Muscle layer of duodenum (tissue), 2 donors: ENCODE measurements around the gene SOX6.
A peak's percentile ranks its signal among the peaks of the same experiment; 100 is the strongest.

Source experiments
- H3K27ac ChIP-seq: one replicate; pipeline ENCODE4 v1.7.0; 2013; ENCODE audit warnings: mild to moderate bottlenecking, low read length
- H3K27me3 ChIP-seq: one replicate; pipeline ENCODE4 v1.7.0; 2013; ENCODE audit warnings: low read depth, mild to moderate bottlenecking, control low read depth, low read length
- H3K36me3 ChIP-seq, 2 donors: one replicate each; pipeline ENCODE4 v1.7.0; 2013; ENCODE audit warnings: low read length in 2 of 2, control low read depth in 1 of 2, mild to moderate bottlenecking in 1 of 2; ENCODE audit not compliant: insufficient read depth in 2 of 2, control insufficient read depth in 1 of 2
- H3K4me1 ChIP-seq, 2 donors: one replicate each; pipeline ENCODE4 v1.7.0; 2013; ENCODE audit warnings: low read length in 2 of 2, mild to moderate bottlenecking in 2 of 2, control low read depth in 1 of 2, moderate library complexity in 1 of 2; ENCODE audit not compliant: insufficient read depth in 2 of 2, control insufficient read depth in 1 of 2
- H3K4me3 ChIP-seq, 2 donors: one replicate each; pipeline ENCODE4 v1.7.0; 2013; ENCODE audit warnings: low read length in 2 of 2, low read depth in 1 of 2, mild to moderate bottlenecking in 1 of 2
- H3K9me3 ChIP-seq, 2 donors: one replicate each; pipeline ENCODE4 v1.7.0; 2013; ENCODE audit warnings: low read length in 2 of 2, control low read depth in 1 of 2, mild to moderate bottlenecking in 1 of 2; ENCODE audit not compliant: control insufficient read depth in 1 of 2
- donor health status: healthy.

The SOX6 gene

DNA sequence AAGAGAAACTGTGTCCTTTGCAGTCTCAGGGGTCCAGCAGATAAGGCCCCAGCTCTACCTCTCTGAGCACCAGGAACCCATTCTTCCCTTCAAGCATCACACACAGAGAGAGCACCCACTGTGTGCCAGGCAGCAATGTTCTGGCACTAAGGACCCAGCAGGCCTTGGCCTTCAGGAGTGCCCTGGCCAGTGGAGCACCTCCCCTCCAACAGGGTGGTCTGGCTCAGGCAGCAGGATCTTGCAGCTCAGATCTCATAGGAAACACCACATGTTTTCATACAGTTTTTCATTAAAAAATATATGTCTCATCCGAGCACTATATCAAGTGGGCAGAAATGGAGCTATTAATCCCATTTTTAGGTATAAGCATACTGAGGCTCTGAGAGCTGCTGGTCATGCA lies 410.6 kb downstream of the SOX6 start:
- Histone ChIP-seq H3K4me3 (no peak overlapping the region), H3K4me1 (no peaks in the 10 kb centered on the region), H3K36me3 (no peaks in the 10 kb centered on the region), H3K27ac (no peak overlapping the region), H3K9me3 (peaks cover 0 to 4% of the 10 kb centered on the region in 2 donors), H3K27me3 (no peaks in the 10 kb centered on the region)

DNA sequence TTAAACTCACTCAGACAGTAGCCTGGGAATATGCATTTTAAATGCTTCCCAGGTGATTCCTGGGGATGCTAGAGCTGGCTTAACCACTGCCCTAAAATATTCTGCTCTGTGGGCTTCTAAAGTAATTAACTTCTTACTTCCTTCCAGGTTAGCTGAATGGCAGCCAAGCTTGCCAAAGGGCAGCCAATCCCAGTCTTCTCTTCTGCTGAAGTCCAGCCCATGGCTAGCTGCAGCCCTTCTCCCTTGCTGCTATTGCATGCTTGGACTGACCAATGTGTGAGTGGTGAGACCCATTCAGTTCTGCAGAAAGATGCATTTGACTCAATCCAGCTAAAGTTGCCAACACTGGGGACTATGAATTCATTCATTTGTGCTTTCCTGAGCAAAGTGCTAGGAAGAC lies 411.9 kb downstream of the SOX6 start:
- Histone ChIP-seq H3K4me1 (no peaks in the 10 kb centered on the region), H3K27me3 (no peaks in the 10 kb centered on the region), H3K9me3 (peaks cover 0 to 4% of the 10 kb centered on the region in 2 donors), H3K36me3 (no peaks in the 10 kb centered on the region), H3K4me3 (no peak overlapping the region), H3K27ac (no peak overlapping the region)

DNA sequence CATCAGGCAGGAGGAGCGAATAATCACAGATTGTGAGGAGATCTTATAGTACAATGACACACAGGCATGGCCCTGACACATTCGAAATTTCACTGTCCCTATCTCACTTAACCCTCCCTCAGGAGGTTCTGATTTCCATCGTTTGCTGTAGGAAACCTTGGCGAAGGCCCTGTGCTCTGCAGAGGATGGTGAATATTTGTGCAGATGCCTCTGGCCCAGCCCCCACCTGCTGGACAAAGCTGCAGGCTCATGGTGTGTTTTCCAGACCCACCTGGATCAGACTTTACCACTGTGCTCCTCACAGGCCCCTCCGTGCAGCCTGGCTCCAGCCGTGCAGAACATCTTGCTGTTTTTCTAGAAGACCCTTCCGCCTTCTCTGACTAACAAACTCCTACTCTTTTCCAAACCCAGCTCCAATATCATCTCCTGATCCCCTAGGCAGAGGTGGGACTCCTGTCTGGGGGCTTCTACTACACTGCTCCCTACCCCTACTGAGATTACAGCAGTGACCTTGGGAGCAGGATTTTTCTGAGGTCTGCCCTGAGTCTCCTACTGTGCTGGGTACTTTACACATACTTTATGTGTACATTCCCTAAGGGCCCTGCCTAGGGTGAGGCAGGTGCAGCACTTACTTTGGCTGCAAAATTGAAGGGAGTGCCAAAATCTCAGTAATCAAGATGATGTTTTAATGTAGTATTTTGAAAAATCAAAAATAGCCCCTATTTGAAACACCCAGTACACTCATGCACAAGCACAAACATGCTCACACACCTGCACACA lies 412.7 kb downstream of the SOX6 start:
- H3K27me3 ChIP-seq: no peaks in the 10 kb centered on the region
- H3K4me3 ChIP-seq: no peak overlapping the region
- no peak overlapping the region for H3K27ac ChIP-seq
- no peaks in the 10 kb centered on the region for H3K36me3 ChIP-seq
- peaks cover 0 to 4% of the 10 kb centered on the region in 2 donors for H3K9me3 ChIP-seq
- no peaks in the 10 kb centered on the region for H3K4me1 ChIP-seq

DNA sequence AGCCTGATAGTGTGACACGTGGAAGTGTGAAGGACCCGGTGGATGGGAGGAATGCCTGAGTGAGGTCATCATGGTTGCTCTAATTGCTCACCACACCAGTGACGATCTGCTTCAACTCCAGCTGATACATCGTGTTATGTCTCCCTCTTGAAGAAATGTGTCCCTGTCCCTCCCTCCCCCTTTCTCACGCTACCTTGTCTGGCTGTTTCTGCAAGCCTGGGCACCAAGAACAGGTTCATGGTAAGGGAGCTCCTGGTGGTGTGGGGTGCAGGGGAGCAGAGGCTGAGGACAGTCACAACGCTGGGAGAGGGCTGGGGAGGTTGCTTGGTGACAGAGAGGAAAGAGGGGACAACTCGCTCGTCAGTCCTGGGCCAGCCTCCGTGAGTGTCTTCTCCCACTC lies 413.4 kb downstream of the SOX6 start:
- no peaks in the 10 kb centered on the region for H3K4me1 ChIP-seq
- H3K9me3 ChIP-seq: peaks cover 0 to 4% of the 10 kb centered on the region in 2 donors
- H3K4me3 ChIP-seq: no peak overlapping the region
- H3K36me3 ChIP-seq: no peaks in the 10 kb centered on the region
- H3K27ac ChIP-seq: no peak overlapping the region
- no peaks in the 10 kb centered on the region for H3K27me3 ChIP-seq

DNA sequence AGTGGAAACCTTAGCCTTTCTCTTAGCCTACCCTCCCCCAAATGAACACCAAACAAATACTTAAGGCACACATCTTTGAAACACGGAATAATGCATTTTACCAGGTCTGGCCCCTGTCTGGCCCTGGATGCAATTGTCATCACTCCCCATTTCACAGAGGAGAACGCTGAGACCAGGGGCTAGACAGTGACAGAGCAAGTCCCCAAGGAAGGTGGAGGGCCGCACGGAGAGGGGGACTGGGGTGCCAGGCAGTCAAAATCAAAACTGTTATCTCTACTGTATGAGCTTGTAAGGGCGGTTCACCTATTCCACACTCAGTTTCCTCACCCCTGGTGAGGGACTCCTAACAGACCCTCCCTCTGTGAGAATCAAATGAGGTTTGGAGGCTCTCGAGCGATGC lies 414.2 kb downstream of the SOX6 start:
- Histone ChIP-seq H3K4me3 (no peak overlapping the region), H3K4me1 (peaks cover 0 to 3% of the 10 kb centered on the region in 2 donors), H3K9me3 (peaks cover 0 to 4% of the 10 kb centered on the region in 2 donors), H3K27me3 (no peaks in the 10 kb centered on the region), H3K27ac (no peak overlapping the region), H3K36me3 (no peaks in the 10 kb centered on the region)

- H3K4me3 ChIP-seq: no peak overlapping the region
- no peak overlapping the region for H3K27ac ChIP-seq
- peaks cover 0 to under 1% of the 10 kb centered on the region in 2 donors for H3K9me3 ChIP-seq
- H3K27me3 ChIP-seq: no peaks in the 10 kb centered on the region
- H3K4me1 ChIP-seq: peaks cover 0 to 3% of the 10 kb centered on the region in 2 donors
- H3K36me3 ChIP-seq: no peaks in the 10 kb centered on the region
Observed at GRCh38 chr11:15941206-15941770, 415.1 kb downstream of the SOX6 start.

DNA sequence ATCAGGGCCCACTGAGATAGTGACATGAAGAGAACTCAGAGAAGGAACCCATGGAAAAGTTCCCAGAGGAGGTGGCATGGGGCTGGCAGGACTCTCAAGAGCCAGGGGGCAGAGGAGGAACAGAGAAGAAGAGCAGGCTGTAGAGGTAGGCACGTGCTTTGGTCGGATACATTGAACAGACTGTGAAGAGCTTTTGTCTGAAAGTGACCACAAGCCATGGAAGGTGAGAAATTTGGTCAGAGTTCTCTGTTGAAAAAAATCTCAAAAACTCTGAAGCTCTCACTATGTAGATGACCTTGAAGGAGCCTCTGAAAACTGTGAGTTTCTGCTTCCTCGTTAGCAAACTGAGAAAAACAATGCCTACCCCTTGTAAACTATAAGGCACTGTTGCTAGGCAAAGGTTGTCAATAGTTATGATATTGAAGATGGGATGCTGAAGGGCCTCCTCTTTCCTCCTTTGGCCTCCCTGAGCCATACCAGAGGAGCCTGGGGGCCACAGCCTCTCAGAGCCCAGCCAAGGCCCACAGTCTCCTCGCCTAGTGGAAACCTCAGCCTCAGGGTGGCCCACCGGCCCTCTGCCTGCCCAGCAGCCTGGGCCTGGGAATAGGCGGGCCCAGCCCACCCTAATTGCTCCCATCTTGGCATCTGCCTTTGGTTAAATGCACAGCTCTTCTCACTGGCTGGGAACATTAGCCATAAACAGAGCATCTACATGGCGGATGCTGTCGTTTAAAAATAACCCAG lies 415.7 kb downstream of the SOX6 start:
- no peak overlapping the region for H3K27ac ChIP-seq
- no peaks in the 10 kb centered on the region for H3K27me3 ChIP-seq
- H3K9me3 ChIP-seq: no peaks in the 10 kb centered on the region
- H3K4me3 ChIP-seq: no peak overlapping the region
- peaks cover 0 to 3% of the 10 kb centered on the region in 2 donors for H3K4me1 ChIP-seq
- no peaks in the 10 kb centered on the region for H3K36me3 ChIP-seq

DNA sequence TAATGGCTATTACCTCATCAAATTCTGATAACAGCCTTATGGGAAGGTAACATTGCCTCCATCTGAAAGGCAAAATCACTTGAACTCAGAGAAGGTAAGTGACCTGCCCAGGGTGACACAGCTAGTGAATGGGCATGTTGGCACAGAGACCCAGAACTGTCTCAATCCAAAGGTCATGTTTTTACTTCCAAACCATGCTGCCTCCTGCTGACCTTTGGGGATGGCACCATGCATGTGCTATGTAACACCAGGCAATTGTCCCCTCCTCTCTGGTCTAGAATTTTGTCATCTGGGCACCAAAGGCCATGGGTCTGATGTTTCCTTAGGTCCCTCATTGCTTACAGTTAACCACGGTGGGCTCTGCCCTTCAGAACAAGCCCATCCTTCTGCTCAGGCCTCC lies 417.4 kb downstream of the SOX6 start:
- H3K36me3 ChIP-seq: no peaks in the 10 kb centered on the region
- no peak overlapping the region for H3K27ac ChIP-seq
- H3K9me3 ChIP-seq: no peaks in the 10 kb centered on the region
- no peak overlapping the region for H3K4me3 ChIP-seq
- peaks cover 0 to 3% of the 10 kb centered on the region in 2 donors for H3K4me1 ChIP-seq
- no peaks in the 10 kb centered on the region for H3K27me3 ChIP-seq

DNA sequence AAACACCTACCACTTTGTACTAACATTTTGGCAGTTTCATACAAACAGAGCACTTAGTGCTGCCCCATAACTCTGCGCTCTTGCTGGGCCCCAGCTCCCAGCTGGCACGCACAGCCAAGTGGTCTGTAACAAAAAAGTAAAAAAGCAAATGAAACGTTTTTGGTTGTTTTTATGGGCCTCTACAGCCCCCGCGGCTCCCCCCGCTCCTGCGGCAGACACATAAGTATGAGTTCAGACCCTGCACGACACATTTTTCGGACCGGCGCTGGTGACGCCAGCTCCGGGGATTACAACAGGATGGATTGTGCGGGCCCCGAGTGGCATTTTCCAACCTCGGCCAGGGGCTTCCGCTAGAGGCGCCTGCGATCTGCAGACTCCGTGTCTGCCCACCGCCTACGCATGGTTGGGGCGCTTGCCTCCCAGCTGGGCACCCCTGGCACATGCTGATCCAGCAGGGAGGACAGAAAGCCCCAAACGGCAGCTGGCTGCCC lies 418.2 kb downstream of the SOX6 start:
- H3K4me3 ChIP-seq: peak overlapping the region in 1 of 2 donors; percentile 16
- peaks cover 0 to 3% of the 10 kb centered on the region in 2 donors for H3K4me1 ChIP-seq
- no peaks in the 10 kb centered on the region for H3K36me3 ChIP-seq
- H3K27ac ChIP-seq: no peak overlapping the region
- no peaks in the 10 kb centered on the region for H3K27me3 ChIP-seq
- H3K9me3 ChIP-seq: no peaks in the 10 kb centered on the region

DNA sequence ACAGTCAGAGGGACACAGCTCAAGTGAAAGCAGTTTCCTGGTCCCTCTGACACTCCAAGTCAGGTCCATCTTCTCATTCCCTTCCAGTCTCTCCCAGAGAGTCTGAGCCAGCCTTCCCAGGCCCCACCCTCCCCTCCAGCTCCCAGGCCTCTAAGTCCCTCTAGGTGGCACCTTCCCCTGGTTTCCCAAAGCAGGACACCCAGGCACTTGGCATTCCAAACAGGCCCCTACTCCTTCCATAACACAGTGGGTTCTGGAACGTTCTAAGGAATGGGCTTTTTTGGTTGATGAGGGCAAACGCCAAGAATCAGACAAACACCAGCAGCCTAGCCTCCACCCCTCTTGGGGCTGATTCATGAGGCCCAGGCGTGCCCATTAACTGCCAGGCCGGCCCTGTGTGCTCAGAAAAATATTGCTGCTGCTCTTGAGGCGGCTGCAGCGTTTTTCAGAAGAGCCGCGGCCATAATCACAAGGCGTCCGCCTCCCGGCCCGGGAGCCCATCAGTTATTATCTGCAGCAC lies 418.7 kb downstream of the SOX6 start:
- Histone ChIP-seq H3K9me3 (no peaks in the 10 kb centered on the region), H3K27me3 (no peaks in the 10 kb centered on the region), H3K4me3 (peak overlapping the region in 1 of 2 donors; percentile 16), H3K27ac (no peak overlapping the region), H3K36me3 (no peaks in the 10 kb centered on the region), H3K4me1 (peaks cover 0 to 3% of the 10 kb centered on the region in 2 donors)

DNA sequence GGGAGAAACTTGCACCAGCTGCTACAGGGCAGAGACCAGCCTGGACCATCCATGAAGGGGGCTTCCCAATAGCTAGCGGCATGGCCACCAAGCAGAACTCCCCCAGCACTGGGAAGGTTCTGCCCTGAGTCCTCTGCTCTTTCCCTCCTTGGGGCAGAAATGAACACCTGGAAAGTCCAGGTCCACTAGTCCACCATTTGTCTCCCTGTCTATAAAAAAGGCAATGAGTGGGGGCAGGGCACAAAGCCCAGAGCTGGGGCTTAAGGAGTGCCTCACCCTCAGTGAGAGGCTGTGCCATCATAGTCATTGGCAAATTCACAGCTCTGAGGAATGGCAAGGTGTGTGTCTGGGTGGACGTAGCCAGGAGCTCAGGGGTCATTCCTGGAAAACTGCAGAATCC lies 420.3 kb downstream of the SOX6 start:
- H3K9me3 ChIP-seq: no peaks in the 10 kb centered on the region
- no peaks in the 10 kb centered on the region for H3K36me3 ChIP-seq
- H3K27me3 ChIP-seq: no peaks in the 10 kb centered on the region
- H3K4me1 ChIP-seq: peaks cover 0 to 3% of the 10 kb centered on the region in 2 donors
- no peak overlapping the region for H3K4me3 ChIP-seq
- H3K27ac ChIP-seq: no peak overlapping the region
